A673 (cell line): ENCODE data around the gene CCDC15.

Experiments used
- CTCF ChIP-seq: fragments of 300-800, 200-600 bp; sonication (generic); conservative IDR thresholded peaks from 2 replicates; pipeline ENCODE4 v1.5.1; 2017; ENCODE audit warnings: low read depth, mild to moderate bottlenecking, antibody characterized with exemption, low read length, moderate library complexity, mixed read lengths
- EZH2 ChIP-seq: fragments of 200-600 bp; sonication (generic); IDR thresholded peaks from 2 replicates; pipeline ENCODE4 v1.6.1; 2017; ENCODE audit warnings: borderline replicate concordance, low read depth, mild to moderate bottlenecking, mixed read lengths, antibody characterized with exemption, low read length; ENCODE audit not compliant: poor library complexity, severe bottlenecking

GRCh38 chr11:125049164-125049792 is 95.3 kb downstream of the CCDC15 start:
- TF ChIP-seq CTCF (no peak), EZH2 (no peak)
